ENCODE measurements around the gene RPL37A. TPM values are rescaled to one million over a fixed set of nuclear protein-coding genes. Genes with fewer than 3 reads are reported as not detected.
"Not testable (repeated sequence)": the region's sequence is repeated elsewhere in the genome, so short reads cannot be mapped to it uniquely, and the experiment has no call there.

RPL37A gene
- total RNA-seq, 1 donor from 2014 or later = 1,508 TPM

DNA sequence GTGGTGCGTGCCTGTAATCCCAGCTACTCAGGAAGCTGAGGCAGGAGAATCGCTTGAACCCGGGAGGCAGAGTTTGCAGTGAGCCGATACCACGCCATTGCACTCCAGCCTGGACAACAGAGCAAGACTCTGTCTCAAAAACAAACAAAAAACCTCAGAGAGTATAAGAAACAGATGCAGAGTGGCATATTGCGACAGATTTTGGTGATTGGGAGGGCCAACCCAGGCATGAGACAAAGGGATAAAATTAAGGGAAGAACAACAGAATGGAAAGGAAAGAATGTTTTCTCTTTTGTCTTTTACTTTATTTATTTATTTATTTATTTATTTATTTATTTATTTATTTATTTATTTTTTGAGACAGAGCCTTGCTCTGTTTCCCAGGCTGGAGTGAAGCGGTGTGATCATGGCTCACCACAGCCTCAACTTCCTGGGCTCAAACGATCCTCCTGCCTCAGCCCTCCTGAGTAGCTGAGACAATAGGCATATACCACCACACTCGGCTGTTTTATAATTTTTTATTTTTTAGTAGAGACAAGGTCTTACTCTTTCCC lies 20.0 kb downstream of the RPL37A start:
- DNase-seq = not testable (repeated sequence)

- DNase-seq = peak; percentile 91
Measured at GRCh38 chr2:216519154-216519762, 20.6 kb downstream of the RPL37A start.

DNA sequence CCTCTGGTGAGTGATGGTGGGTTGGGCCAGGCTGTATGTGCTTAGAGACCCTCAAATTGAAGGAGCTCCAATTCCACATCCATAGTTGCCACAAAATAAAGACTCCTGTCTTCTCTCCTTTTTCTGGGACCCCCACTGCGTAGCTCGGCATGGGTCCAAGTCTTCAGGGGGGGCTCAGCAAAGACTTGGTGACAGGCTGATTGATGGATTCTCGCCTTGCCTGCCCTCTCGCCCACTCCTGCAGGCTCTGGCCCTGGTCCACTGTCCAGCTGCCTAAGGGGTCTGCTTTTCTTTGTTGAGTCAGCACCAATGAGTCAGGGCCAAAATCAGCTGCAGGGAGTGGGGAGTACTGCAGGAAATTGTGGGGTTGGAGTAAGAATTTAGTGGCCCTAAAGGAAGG lies 21.5 kb downstream of the RPL37A start:
- no peak for DNase-seq

DNA sequence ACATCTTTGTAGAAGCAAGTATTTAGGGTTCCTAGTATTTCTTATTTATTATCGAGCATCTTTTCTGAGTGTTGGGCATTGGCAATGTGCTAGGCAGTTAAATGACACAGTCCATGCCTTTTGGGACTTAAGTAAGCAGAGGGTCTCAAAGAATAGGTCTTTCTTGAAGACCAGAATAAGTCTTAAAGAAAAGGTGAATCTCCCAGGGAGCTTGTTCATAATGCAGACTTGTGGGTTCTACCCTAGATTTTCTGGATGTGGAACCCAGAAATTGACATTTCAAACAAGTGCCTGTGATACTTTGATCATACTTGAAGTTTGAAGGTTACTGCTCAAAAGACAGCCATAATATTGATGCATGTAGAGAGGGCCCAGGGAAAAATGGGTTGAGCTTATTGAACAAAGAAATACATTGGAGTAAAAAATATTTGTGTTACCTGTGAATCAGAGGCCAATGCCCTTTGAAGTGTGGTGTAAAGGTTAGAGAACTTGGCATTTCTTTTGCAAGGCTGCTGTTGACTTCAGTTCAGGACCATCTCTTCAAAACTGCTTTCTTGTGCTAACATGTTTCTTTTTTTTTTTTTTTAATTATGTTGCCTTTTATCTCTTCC lies 24.4 kb downstream of the RPL37A start:
- no peak for DNase-seq

DNA sequence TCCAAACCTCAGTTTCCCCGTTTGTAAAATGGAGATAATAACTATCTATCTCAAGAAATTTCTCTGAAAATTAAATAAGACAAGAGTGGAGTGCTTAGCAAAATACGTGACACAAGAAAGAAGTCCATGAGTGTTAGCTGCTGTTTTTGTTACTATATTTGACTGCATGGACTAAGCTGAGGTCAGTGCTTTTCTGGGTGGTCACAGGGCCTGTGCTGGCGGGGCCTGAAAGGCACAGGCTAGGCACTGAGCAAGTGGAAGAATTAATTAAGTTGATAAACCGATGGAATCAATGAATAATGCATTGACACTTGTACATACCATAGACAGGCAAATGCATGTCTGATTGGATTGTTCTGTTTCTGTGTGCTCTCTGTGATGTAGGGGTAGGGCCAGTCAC lies 27.3 kb downstream of the RPL37A start:
- no peak for DNase-seq

DNA sequence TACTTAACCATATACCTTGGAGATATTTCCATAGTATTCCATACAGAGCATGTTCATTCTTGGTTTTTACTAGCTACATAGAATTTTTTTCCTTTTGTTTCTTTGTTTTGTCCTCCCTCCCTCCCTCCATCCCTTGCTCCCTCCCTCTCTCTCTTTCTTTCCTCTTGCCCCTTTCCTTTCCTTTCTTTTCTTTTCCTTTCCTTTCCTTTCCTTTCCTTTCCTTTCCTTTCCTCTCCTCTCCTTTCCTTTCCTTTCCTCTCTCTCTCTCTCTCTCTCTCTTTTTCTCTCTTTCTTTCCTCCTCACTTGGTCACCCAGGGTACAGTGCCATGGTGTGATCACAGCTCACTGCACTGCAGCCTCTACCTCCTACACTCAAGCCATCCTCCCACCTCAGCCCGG lies 28.3 kb downstream of the RPL37A start:
- DNase-seq = no peak

DNA sequence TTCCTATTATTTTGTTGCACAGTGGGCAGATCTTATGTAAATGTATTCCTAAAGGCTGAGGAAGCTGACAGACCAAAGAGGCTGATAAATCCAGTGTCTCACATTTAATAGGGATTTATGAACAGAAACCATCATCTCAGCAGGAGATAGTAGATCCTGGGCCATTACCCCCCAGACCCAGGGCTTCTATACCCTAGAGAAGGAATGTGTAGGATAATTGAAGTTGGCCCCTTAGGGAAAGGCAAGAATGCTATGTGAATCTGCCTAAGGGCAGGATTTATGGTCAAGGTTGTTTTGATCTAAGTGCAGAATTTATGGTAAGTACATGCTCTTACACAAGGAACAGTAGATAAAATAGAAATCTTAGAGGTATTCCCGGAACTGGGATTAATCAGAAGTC lies 29.0 kb downstream of the RPL37A start:
- no peak for DNase-seq

DNA sequence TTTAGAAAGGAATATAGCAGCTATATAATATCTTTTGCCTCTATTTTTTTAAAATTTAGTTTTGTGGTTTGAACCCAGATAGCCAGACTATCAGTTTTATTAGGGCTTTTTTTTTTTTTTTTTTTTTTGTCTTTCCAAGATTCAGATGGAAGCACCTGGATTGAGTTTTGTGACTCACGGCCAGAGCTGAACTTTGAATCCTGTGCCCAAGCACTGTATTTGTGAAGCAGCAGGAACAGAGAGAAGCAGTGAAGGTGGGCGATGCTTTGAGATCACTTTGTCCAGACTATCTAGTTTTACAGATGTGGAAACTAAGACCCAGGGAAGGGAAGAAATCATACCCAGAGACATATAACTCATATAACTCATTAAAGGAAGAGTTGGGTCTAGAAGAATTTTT lies 33.9 kb downstream of the RPL37A start:
- peak; percentile 50 for DNase-seq

DNA sequence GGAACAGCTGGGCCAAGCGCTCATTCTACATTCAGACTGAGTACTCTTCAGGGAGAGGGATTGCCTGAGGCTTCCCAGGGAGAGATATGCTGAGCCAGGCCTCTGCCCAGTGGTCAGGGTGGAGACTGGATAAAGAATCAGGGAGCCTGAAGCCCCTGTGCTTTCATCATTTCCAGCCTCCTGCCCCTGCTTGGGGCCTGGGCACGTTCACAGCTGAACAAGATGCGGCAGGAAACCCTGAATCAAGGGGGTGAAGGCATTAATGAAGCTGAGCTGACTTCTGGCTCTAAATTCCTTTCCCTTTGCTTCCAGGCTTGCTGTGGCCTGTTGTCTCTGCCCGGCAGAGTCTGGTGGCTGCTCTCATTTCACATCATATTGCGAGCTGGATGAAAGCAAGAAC lies 35.0 kb downstream of the RPL37A start:
- DNase-seq = no peak

GRCh38 chr2:216534809-216535208 lies 36.2 kb downstream of the RPL37A start:
- DNase-seq = peak; percentile 15

DNA sequence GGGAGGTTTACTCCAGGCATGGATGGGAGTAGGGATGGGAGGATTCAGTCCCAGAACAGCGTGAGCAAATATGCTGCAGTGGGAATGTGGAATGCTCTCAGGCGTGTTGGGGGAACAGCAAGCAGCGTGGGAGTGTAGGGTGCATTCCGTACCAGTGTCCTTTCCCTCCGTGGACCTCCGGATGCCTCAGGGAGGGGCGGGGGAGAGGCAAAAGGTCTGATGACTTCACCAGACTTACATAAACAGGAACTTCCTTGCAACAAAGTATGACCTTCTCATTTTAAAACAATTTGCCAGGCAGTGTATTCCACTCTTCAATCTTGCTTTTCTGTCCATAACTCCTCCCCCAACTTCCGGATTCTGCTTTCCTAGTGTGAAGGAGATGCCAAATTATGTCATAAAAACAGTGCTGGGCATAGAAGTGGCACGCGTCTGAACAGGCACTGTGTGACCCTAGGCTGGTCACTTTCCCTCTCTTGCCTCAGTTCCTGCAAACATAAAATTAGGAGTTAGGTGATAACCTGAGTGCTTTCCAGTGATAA lies 36.9 kb downstream of the RPL37A start:
- DNase-seq = peak; percentile 91

DNA sequence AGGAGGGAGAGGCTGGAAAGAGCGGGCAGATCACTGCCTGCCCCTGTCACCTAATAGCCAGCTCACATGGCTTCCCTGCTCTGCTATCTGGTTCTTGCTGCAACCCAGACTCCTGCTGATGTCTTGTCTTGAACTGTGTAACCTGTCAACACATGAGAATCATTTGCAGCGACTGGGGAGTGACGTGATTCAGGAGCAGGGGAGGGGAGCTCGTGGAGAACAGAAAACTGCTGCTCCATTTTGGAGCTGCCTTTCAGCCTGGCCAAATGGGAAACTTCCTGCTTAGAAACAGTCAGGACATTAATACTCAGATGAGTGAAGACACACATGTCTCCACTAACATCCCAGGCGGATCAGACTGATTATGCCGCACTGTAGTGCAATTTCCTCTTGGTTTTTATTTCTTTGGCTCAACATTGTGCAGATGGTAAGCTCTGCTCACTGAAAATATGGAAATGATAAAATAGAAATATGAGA lies 38.1 kb downstream of the RPL37A start:
- DNase-seq = peak; percentile 17

DNA sequence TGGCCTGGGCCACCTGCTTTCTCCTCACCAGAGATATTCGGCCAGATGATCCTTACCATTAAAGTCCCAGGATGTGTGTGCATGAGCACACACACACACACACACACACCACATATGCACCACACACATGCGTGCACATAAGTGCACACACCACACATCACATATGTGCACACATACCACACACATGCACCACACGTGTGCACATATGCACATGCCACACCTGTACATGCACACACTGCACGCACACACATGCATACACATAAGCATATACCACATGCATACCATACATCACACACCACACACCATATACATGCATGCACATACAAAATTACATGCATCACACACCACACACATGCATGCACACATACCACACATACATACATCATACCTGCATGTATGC lies 38.7 kb downstream of the RPL37A start:
- no peak for DNase-seq

DNA sequence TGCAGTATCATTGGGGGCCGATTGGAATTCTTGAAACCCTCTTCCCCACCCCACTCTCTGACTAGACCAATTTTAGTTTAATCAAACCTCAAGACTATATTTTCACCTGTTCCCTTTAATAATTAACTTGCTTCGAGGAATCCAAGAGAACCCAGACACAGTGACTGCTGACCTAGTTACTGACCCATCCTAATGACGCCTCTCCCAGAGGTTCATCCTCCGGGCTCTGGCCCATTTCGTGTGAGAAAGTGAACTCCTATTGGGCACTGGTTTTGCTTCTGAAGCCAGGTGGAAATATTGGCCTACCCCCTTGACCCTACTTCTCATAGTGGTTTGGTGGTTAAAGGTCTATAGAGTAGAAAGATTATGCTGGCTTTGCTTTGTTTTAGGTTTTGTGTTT lies 39.9 kb downstream of the RPL37A start:
- DNase-seq = no peak

DNA sequence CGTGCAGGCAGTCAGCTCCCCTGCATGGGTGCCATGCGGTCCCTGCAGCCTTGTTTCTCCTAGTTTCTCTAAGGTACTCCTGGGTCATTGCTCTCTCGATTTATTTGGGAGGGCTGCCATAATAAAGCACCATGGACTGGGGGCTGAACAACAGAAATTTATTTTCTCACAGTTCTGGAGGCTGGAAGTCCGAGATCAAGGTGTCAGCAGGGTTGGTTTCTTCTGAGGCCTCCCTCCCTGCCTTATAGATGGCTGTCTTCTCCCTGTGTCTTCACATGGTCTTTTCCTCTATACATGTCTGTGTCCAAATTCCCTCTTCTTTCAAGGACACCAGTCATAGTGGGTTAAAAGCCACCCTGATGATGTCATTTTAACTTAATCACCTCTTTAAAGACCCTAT lies 40.5 kb downstream of the RPL37A start:
- DNase-seq = no peak

DNA sequence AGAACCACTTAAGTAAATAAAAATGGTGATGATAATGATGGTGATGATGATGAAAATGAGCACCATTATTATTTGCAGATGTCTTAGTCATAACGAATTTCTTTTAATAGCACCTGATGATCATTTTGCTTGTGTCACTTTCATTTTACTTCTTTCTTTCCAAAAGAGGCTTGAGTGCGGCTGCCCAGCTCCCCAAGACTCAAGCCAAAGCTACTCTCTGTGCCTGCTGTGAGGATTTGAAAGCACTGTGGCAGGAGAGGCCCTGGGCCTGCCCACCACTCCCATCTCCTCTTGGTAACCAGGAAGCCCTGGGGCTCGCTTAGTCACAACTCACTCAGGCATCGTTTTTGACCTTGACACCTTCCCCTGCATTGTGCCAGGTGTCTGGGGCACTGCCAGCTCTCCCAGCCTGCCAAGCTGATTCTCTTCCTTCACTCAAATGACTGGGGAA lies 41.2 kb downstream of the RPL37A start:
- DNase-seq = peak; percentile 79

DNA sequence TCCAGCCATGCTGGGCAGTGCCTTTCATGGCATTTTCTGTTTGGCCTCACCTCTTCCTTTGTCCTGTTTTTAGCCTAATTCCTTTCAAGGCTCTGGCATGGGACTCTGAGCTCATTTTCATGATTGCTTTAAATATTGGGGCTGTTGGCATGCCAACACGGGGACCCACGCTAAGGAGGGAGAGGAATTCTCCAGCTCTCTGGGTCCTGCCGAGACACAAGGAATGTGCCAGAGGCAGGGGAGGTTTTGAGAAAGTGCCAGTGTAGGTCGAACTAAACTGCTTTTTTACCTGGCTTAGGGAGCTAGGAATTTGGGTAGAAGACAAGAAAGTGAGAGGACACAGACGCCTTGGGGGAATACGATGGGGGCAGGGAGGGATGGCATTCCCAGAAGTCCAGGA lies 42.3 kb downstream of the RPL37A start:
- DNase-seq = no peak

DNA sequence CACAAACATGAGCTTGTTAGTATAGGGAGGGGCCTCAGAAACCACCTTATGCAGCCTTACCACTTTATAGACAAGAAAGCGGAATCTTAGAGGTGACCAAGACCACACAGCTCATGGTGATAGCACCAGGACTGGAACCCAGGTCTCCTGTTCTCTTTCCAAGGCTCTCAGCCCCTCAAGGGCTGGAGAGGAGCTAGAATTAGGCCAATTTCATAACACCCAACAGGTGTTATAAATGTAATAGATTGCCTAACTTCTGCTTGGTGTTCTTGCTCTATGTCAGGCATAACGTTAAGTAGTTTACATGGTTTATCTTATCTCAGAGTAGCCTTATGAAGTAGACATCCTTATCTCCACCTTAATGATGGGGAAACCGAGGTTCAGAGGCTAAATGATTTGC lies 42.9 kb downstream of the RPL37A start:
- DNase-seq = no peak

- DNase-seq = no peak
Measured at GRCh38 chr2:216545359-216545758, 46.7 kb downstream of the RPL37A start.

DNA sequence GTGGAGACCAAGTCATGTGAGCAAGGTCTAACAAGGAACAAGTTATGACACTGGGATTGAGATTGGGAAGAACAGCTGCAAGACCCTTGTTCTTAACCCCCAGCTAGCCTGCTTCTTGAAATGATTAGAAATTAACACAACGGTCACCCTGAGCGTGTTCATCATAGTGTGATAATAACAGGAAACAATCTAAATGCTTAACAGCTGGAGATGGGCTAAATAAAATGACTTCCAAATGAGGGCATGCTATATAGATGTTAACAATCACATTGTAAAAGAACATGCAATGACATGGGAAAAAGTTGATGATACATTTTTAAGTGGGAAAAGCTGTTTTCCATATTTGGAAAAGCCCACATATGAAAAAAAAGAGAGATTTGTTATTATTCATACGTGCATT lies 47.6 kb downstream of the RPL37A start:
- DNase-seq = no peak

GRCh38 chr2:216546641-216547403 lies 48.2 kb downstream of the RPL37A start:
- no peak for DNase-seq

- no peak for DNase-seq
Measured at GRCh38 chr2:216548901-216549331, 50.3 kb downstream of the RPL37A start.

Measured in dermis blood vessel endothelial cell (primary cell).